HG03175 (cell line): ENCODE measurements around the gene ATP9A.

Experiments
- ATAC-seq: cut with Tn5 transposase; IDR thresholded peaks from one replicate; pipeline ENCODE4 v1.9.1; 2021; ENCODE audit warnings: mild to moderate bottlenecking, moderate library complexity; ENCODE audit not compliant: unreplicated experiment

Gene ATP9A

DNA sequence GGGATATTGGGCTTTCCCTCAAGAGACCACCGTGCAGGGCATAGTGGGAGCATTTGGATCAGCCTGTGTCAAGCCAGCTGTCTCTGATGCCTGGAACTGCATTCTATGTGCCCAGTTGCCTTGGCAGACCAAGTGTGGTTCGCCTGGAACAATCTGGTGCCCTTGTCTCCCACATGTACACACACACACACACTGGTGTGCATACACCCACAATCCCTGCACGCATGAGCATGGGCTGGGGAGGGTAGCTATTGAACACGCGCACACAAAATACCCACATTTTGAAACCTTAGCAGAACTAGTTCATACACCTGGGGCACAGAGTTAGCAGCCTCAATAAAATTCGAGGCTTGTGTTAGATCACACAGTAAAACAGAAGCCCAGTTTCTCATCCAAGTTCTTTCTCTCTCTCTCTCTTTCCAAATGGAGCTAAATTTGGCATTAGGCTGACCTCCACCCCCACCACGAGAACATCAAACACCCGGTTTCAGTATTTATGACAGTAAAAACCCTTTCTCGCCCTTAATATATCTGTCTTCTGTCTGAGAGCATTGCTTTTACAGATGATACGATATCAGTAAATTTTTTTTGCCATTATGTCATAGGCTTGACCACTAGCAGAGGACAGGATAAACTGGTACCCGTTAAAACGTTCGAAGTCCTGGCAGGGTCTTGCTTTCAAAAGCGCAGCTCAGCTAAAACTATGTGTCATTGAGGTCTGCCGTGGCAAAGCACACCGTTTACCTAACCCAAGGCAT, 207.5 kb downstream of the ATP9A start:
- no peak for ATAC-seq

DNA sequence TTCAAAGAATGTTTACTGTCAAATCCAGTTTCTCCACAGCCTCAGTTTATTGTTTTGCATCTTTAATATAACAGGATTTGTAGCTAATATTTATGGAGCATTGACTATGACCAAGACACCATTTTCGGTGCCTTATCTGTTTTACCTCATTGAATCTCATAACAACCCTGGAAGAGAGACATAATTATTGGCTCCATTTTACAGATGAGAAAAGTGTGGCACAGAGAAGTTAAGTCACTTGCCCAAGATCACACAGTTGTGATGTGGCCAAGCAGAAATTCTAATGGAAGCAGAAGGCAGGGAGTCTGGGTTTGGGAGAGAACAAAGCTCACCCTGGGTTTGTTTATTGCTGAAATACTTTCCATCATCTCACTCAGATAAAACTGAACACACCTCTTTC, 208.1 kb downstream of the ATP9A start:
- no peak for ATAC-seq

DNA sequence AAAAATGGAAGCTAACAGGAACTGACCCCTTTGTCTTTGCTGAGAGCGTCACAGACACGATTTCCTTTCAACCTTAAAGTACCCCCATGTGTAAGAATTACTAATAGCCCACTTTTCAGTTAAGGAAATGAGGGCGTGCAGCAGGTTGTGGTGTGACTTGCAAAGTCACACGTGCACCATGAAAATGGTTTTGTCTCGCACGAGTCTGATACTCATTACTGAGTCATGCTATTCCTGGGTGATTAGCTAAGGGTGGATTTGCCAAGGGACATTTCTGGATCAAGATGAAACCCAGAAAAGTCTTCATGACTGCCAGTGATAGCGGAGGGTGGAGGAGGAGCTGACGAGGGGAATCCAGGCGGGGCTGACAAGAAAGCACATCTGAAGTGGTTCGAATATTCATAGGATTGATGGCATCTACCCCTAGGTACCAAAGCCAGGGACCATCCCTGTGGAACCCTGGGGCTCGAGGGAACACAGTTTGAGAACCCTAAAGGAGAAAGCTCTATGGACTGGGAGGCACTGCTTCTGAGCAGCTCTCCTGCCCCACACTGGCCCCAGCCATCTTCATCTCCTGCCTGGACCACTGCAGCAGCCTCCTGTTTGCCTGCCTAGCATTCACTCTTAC, 213.5 kb downstream of the ATP9A start:
- ATAC-seq, result no peak

DNA sequence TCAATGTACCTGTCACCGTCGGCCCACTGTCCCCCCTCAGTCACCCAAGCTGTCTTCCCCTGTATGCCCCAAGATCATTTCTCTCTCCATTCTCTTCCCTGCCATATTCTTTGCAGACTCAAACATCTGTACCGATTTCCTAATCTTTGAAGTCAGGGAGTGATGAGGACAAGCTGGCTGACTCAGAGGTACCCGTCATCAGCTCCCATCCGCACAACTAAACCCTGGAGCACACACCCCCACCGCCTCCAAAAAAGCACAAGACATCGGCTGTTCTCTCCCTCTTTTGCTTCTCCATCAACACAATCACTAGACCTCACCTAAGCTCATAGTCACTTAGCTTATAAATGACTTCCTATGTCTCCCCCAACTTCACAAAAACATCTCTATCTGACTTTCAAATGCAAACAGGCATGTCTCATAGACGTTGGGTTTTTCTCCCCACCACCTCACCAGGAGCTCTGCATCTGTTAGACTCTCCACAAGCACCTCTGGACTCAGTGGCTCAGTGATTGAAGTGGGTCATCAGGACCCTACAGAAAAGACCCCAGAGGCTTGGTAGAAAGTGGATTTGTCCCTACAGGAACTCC, 214.2 kb downstream of the ATP9A start:
- ATAC-seq, result no peak

DNA sequence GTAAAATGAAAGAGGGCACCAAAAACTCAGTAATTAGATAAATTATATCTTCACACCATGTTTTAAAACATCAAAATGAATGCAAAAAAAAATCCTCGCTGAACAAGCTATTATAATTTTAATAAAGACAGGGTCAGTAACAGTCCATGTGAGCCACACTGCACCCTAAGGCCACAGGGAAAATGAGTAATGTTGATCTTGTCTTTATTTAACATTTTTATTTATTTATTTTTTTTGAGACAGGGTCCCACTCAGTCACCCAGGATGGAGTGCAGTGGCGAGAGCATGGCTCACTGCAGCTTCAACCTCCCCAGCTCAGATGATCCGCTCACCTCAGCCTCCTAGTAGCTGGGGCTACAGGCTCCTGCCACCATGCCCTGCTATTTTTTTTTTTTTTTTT, 217.0 kb downstream of the ATP9A start:
- ATAC-seq, result no peak

DNA sequence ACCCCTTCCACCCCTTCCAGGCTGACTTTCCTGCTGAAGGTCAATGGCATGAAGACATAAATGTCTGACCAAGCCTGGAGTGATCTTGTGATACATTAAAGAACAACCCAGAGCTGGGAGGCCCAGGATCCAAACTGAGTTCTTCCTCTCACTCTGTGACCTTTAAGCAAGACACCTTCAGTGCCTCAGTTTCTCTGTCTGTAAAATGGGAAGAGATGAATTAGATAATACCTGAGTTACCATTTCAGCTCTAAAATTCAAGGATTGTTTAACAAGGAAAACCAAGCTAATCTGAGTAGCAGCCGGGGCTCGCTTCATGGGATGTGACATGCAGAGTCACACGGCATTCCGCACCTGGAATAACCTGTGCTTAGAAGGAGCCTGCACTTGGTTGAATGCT, 218.7 kb downstream of the ATP9A start:
- no peak for ATAC-seq

DNA sequence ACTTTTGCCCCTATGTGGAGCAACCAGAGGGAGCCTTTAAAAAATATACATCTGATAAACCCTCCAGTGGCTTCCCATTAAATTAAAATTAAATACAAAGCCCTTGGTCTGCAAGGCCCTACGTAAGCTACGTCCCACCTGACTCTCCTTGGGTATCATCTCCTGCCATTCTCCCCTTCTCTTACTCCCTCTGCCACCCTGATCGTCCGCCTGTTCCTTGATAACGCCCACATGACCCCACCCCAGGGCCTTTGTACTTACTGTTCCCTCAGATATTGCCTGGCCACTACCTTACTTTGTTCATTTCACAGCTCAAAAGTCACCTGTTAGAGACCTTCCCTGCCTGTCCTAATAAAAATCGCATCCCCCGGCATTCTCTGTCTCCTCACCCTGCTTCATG, 220.2 kb downstream of the ATP9A start:
- no peak for ATAC-seq
